NCI-H69 (cell line): ENCODE data around the gene ZFAND3.

Source experiments
- DNase-seq: peaks from one replicate; lab custom pipeline; 2025; lab: John Stamatoyannopoulos, UW

The ZFAND3 gene, protein sequence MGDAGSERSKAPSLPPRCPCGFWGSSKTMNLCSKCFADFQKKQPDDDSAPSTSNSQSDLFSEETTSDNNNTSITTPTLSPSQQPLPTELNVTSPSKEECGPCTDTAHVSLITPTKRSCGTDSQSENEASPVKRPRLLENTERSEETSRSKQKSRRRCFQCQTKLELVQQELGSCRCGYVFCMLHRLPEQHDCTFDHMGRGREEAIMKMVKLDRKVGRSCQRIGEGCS

DNA sequence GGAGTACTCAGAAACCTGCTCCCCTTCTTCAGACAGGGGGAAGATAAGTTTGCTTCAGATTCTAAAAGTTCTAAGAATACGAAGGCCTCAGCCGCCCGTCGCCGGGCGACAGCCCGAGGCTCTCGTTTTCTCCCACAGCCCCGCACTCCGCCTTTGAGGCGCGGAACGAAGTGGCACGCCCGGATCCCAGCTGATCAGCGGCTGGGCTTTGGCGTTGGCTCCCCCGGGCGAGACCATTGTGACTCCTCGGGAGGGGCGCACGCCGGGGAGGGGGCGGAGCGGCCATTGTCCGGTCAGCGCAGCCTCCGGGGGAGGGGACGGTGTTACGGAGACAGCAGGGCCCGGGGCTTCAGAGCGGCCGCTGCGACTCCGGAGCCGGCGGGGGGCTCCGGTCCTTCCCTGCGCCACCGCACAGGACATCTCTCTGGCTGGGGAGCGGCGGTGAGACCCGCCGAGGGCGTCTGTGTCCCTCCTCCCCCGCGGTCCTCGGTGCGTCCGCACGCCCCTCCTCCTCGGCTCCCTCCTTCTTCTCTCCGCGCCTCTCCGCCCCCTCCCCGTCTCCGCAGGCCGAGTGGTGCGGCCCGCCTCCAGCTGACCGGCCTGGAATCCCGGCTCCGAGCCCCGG is at the start of gene ZFAND3:
TSS of gene ZFAND3 (plus strand) at position 551 of the 625 bp plus-strand sequence. CDS start 219 bp downstream, outside the sequence.
- DNase-seq = peak; percentile 99

DNA sequence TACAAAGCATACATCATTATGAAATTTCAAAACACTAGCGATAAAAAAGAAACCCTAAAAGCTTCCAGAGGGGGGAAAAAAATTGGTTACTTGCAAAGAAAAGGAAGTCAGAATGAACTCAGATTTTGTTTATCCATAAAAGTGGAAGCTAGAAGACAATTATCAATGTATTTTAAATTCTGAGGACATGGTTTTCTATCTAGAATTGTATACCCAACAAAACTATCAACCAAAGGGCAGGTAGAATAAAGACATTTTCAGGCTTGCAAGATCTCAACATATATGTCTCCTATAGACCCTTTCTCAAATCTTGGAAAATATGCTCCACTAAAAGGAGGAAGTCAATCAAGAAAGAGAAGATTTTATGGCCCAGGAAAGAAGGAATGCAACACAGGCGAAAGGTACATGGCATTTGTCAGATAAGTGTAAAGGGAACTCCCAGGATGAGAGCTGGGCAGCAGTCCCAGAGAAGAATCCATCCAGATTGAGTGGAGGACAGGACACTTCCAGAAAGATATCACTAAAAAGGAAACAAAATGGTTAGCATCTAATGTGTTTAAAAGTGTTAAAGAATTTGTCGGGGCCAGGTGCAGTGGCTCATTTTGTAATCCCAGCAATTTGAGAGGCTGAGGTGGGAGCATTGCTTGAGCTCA is 45.4 kb upstream of the ZFAND3 start:
- DNase-seq = no peak

DNA sequence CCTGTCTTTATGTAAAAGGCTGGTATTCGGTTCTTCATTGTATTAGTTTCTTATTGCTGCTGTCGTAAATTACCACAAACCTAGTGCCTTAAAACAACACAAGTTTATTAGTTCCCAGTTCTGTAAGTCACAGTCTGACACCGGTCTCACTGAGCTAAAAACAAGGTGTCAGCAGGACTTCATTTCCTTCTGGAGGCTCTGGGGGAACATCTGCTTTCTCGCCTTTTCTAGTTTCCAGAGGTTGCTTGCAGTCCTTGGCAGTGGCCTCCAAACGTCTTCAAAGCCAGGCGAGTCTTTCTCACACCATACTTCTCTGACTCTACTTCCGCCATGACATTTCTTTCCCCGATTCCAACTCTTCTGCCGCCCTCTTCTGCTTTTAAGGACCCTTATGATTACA is 43.0 kb upstream of the ZFAND3 start:
- no peak for DNase-seq

DNA sequence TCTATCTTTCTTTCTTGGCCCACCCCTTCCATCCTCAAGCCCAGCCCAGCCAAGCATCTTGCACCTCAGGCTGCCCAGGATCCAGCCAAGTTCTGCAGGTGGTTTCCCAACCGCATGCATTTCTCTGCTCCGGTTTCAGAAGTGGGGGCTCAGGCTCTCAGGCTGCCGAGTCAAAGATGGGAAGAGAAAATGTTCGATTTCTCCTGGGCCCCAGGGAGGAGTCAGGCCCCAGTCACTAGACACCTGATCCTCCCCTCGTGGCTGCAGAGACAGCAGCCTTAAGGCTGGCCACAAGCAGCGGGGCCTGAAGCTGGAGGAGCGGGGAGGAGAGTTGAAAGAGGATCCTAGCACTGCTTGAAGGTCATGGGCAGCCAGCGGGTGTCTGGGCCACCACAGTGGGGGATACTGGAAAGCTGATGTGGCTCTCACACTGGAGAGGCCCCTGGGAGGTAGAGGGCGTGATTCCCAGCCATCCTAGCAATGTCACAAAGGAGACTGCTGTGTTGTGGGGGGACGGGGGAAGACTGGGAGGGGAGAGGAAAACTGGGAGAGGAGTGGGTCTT is 42.2 kb upstream of the ZFAND3 start:
- DNase-seq = peak; percentile 58

DNA sequence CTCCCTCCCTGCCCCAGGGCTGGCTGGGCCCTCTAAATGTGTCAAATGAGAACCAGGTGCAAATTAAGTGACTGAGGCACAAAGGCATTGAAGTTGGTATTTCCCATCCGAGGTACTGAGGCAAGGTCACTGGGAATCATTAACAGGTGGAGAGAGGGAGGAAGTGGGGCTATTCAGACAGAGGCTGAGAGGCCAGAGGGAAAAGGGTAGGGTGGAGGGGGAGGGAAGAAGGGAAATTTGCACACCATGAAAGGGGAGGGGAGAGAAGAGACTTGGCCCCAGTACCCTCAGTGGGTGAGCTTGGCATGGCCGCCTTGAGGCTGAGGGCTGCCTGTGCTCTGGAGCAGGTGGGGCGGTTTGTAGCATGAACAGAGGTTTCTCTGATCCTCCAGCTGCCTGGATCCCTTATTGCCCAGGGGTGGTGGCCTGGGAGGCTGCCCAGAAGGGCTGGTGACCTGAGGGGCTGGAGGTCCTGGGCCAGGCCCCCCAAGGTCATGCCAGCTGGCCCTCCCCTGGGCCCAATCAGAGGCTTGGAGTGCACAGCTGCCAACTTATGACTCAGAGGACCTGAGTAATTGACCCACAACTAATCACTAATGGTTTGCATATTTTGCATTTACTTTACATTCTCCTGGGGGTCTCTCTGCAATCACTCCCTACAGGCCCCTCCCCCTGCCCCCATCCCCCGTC is 40.3 kb upstream of the ZFAND3 start:
- peak; percentile 92 for DNase-seq

DNA sequence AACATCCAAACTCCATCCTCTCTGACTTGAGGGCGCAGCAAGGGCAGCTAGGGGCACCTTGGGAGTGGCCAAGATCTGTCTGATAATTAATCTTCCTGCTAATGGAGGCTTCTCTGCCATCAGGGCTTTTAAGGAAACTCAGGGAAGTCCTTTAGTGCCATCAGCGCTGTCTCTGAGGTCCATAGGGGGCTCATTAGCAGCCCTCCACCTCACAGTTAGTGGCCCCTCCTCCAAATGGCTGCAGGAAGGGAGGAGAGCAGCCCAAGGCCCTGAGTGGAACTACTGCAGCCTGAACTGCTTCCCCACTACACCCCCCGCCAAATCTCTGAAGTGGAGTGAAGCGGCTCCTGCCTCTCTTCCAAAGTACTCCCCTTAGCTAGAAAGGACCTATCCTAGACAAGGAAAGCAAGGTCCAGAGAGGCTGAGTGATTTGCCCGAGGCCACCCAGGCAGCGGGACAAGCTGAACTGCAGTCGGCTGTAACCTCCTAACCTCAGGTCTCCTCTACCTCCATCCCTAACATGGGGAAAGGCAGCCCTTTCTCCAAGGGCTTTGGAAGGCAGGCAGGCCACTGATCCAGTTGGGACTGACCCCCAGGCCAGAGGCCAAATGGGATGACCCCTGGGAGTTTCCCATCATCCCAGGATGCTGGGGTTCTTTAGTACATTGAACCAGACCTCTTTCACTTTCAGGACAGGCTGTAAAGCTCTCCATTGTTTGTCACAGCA is 39.5 kb upstream of the ZFAND3 start:
- DNase-seq = peak; percentile 84

DNA sequence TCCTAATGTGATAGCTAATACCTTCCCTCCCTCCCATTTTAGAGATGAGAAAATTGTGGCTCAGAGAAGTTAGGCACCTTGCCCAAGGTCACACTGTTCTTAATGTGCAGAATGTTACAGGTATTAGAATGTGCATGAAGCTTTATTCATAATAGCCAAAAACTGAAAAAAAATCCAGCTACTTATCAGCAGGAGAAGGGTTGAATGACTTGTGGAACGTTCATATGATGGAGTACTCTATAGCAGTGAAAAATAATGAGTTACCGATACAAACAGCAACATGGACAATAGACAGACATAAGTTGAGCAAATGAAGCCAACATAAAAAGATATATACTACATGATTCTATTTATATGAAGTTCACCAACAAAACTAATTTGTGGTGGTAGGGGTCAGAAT is 37.7 kb upstream of the ZFAND3 start:
- DNase-seq = no peak

DNA sequence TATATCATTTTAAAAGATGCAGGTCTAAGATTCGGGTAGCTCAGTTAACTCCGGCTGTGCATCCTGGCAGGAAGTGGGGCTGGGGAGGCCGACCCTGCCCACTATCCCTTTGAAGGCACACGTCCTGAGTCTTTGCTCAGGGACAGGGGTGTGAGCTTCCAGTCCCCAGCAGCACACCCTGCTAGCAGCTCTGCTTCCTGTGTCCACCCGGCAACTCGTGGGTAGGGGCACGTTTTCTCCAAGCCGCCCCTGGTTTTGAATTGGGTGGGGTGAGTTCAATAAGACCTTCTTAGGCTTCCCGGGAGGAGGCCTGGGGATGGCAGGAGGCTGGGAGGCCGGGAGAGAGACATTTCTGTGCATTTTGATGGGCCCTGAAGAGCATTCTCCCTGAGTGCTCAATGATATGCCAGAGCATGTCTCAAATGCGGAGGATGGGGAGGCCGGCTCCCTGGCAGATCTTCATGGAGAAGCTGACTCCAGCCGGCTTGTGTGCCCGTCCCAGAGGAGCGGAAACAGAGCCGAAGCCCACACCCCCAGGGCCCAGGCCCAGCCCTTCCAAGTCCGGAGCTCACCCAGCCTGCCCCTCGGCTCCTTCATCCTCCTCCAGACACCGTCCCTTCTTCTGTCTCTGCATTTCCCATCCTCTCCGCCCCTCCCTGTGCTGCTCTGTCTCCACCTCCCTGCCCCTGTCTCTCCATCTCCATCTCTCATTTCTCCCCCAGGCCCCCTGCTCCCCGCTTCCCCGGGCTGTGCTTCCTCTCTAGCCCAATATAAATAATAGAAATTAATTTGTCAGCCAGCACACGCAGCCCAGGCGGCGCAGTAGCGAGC is 36.3 kb upstream of the ZFAND3 start:
- peak; percentile 84 for DNase-seq

DNA sequence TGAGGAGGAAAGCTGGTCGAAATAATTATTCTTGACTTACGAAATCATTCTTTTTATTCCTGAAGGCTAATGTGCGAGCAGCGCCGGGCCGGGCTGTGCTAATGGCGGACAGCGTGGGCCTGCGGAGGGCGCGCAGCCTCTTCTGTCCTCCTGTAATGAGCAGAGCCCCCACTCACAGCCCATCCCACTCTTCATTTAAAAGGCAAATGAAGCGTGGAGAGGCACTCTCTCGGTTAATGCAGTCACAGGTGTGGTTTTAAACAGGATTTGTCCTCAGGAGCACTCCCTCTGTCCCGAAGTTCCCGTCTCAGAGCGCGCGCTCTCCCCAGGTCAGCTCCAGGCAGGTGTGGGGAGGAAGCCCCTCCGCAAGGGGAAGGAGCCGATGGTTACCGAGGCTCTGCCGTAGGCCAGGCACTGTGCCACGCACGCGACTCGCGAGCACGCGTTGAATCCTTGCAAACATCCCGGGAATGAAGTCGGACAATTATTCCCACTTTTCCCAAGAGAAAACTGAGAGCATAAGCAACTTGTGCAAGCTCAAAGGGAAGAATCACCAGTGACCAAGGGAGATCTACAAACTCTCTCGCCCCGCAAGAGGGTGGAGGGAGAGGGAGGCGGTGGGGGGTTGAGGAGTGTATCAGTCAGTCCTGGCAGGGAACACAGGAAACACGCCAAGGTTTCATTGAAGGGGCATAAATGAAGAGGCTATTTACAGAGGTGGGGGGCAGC is 35.5 kb upstream of the ZFAND3 start:
- peak; percentile 87 for DNase-seq

DNA sequence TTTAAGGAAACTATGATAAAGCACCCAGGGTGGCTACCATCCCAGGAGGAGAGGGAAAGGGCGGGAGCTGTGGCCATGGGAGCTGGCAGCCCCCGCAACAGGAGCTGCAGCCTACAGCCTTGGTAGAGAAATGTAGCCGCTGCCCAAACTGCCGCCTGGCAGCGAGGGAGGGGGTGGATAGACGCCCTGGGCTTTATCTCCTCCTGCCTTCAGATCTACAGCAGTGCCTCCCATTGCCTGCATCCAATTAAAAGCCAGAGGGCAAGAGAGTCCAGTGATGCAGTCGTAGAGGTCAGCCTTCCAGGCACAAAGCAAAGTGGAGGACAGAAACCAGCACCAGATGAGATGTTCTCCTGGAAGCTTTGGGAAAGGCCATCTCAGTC is 35.0 kb upstream of the ZFAND3 start:
- peak; percentile 87 for DNase-seq

DNA sequence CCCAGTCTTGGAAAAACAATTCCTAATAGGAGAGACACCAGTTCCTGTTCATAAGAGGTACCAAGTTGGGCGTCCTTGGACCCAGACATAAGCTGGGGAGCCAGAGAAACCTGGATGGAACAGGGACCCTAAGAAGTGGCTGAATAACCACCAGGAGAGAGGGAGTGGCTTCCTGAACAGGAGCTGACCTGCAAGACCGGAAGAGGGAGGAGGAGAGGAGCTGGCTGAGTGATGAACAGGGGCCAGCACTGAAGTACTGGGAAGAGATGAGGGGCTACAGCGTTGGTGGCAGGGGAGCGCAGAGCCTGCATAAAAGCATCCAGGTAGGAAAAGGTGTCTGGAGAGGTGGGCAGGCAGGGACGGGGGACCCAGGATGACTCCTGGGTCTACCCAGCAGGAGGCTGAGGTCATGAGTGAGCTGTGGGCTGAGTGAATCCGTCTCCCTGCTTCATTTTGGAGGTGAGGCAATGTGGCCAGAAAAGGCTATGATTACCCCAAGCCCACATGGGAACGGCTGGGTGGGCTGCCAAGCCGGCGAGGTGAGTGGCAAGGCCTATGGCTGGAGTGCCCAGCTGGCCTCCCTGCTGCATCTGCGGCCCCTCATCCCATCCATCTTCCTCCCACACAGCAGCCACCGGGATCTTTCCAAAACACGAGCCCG is 34.4 kb upstream of the ZFAND3 start:
- DNase-seq = peak; percentile 61

DNA sequence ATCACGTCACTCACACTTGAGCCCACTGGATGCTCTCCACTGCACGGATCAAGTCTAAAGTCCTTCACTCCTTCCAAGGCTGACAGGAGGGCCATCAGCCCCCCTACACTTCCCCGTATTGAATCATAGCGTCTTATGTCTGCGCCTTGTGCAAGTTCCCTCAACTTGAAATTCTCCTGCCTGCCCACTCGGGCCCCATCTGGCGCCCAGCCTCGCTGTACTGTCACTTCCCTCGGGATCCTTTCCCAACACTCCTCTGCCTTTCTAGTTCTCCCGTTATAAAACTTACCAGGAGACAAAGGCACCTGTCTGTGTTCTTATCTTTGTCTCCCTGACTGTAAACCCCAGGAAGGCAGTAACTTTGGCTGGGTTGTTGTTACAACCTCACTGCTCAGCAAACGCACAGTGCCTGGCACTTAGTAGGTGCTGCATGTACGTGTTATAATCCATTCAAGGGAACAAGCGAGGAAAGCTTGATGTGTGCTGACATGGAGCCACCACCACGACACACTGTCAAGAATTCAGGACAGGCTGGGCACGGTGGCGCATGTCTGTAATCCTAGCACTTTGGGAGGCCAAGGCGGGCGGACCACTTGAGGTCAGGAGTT is 33.8 kb upstream of the ZFAND3 start:
- no peak for DNase-seq

DNA sequence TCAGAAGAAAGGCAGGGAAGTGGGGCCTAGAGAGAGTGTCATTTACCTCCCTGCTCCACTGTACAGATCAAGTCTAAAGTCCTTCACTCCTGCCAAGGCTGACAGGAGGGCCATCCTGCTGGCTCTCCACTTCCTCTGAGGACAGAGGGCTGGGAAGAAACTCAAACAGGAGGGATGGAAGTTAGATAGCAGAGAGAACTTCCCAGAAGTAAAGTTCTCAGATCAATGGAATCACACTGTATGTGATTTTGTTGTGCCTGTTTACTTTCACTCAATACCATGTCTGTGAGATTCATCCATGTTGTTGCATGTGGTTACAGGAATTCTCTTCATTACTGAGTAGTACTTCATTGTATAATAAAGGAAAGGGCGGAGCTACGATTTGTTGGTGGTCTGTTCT is 32.3 kb upstream of the ZFAND3 start:
- DNase-seq = no peak

DNA sequence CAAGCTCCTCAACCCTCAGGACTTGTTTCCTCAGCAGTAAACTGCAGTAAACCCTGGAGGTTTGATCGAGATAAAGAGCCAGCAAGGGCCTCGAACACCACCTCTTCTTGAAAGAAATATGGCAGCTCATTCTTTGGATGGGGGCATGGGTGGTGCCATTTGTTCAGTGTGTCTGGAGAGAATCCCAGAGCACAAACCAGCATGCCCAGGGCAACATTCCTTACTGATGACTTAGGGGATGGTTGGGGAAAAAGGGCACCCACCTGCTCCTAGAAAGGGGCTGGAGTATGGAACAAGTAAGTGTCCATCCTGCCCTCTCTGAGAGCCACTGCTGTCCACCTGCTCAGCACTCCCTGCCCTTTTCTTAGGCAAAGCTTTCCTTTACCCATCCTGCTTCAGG is 31.3 kb upstream of the ZFAND3 start:
- DNase-seq = no peak

DNA sequence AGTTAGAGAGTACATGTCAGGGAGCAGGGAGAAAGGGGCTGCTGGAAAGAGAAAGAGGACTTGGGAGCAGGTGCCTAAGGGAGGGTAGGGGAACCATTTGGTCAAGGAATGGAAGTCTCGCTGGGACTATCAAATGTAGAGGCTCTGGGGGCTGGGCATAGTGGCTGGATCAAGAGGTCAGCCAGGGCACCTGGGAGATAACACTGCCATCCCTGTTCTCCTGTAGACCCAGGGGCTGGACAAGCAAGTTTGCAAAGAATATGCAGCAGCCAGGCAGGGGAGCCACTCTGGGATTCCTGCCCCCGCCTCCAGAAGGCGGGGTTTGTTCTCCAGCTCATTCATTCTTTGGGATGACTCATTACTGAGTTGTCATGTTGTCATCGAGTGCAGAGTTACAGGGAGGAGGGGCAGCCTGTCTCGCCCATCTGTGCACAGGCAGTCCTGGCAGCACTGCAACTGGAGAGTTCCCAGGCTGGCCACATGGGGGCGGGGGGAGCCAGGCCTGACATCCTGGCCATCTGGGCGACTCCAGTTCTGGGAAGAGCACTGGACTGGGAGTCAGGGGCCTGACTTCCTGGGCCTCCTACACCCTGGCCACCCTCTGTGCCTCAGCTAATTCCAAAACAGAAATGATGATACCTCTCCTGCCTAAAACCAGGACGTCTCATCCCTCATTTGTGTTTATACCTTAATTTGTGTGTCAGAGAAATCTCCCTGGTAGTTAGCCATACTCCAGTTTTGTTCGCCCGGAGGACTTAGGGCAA is 28.2 kb upstream of the ZFAND3 start:
- peak; percentile 99 for DNase-seq

DNA sequence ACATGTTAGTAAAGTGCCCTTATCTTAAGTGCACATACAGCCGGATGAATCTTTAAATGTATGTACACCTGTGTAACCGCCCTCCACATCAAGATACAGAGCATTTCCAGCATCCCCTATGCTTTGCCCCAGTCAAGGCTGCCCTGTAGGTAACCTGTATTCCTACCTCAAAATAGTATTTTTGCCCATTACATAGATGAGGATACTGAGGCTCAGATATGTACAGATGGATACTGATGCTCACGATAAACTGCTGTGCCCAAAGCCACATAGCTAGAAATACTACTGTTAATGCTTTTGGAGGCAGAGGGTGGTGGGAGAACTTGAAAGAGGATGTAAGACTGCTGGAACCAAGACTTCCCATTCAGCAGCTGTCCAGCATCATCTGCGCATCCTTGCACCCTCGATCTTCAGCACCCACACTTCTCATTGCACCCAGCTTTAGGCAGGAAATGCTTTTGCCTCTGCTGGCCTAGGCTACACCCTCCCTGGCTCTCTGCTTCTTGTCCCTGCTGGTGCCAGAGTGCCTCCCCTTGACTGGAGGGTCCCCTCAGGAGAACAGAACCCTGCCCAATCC is 27.0 kb upstream of the ZFAND3 start:
- DNase-seq = no peak

DNA sequence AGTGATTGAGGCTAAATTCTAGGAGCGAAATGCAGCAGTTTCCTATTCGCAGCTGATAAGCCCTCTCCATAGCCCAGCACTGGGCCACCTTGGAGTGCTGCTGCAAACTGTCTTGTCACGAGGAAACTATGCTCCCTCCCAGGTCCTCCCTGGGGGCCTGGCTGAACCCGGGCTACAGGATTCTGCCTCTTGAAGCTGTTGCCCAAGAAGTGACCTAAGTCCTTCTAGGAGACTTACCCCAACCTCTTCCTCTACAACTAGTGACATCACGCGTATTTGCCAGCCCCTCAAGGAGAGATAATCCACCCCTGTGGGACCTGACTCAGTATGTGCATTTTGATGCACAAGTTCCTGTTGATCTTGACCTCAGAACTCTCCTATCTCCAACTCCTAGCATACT is 26.5 kb upstream of the ZFAND3 start:
- no peak for DNase-seq

DNA sequence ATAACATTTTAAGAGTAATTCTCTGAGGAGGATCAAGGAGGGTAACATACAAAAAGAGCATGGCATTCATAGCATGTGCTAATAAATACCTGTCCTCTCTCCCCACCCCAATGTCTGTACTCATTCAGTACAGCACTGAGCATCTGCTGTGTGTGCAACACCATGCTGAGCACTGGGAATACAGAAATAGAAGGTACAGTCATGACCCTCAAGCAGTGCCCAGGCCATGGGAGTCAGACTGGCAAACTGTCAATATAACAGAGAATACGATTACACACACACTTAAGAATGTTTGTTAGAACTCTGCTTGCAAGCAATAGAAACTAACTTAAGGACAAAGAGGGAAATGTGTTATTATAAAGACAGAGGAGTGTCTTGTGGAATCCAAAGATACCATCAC is 24.7 kb upstream of the ZFAND3 start:
- peak; percentile 66 for DNase-seq
